PC-3 (cell line): ENCODE data around the gene MRPS18C. TPM values are rescaled to one million over a fixed set of nuclear protein-coding genes. Genes with fewer than 3 reads are reported as not detected.
"Not testable (repeated sequence)": the region's sequence is repeated elsewhere in the genome, so short reads cannot be mapped to it uniquely, and the experiment has no call there.

Experiments used
- ATAC-seq: fragments of 200-7000 bp; cut with Tn5 transposase; 2 replicates; pipeline ENCODE4 v1.9.1; 2020; ENCODE audit warnings: mild to moderate bottlenecking, moderate library complexity
- BruUV-seq: library from RNA; stranded (reverse); fragments of 400-500 nt; replicated peaks from 2 replicates; lab custom pipeline; 2021; lab: Mats Ljungman, UMichigan
- CTCF ChIA-PET: fragments of 300-600 bp; sonication (Branson Sonifier 250); formaldehyde crosslinking; loops from one replicate; lab custom pipeline; 2022; ENCODE audit warnings: antibody characterized with exemption; lab: Charles Lee
- POLR2A ChIA-PET: fragments of 300-600 bp; sonication (Branson Sonifier 250); formaldehyde crosslinking; loops from one replicate; lab custom pipeline; 2022; ENCODE audit warnings: antibody characterized with exemption; ENCODE audit not compliant: unreplicated experiment; lab: Charles Lee
- DNase-seq: peaks from one replicate; pipeline ENCODE4 v3.0.0-alpha.2; 2015
- H2AFZ ChIP-seq: fragments of 300-600 bp; sonication (generic); 2 replicates; pipeline ENCODE4 v1.6.0; 2016; ENCODE audit warnings: antibody characterized with exemption, low read length
- H3F3A ChIP-seq: fragments of 300-600 bp; sonication (generic); one replicate; pipeline ENCODE4 v1.6.0; 2017; ENCODE audit warnings: antibody characterized with exemption, low read length, control low read depth, mild to moderate bottlenecking; ENCODE audit not compliant: unreplicated experiment
- H3K27ac ChIP-seq: fragments of 300-600 bp; sonication (generic); 2 replicates; pipeline ENCODE4 v1.5.1; 2016; ENCODE audit warnings: mild to moderate bottlenecking, low read length
- H3K27me3 ChIP-seq: fragments of 300-600 bp; sonication (generic); 2 replicates; pipeline ENCODE4 v1.6.1; 2016; ENCODE audit warnings: low read length, mixed read lengths
- H3K36me3 ChIP-seq: fragments of 300-600 bp; sonication (generic); 2 replicates; pipeline ENCODE4 v1.6.1; 2016; ENCODE audit warnings: low read depth, mixed run types, low read length, mixed read lengths
- H3K4me1 ChIP-seq: fragments of 300-600 bp; sonication (generic); 2 replicates; pipeline ENCODE4 v1.5.1; 2016; ENCODE audit warnings: low read length; ENCODE audit not compliant: insufficient read depth
- H3K4me2 ChIP-seq: fragments of 300-600 bp; sonication (generic); 2 replicates; pipeline ENCODE4 v1.6.0; 2016; ENCODE audit warnings: low read length
- H3K4me3 ChIP-seq: fragments of 300-600 bp; sonication (generic); 2 replicates; pipeline ENCODE4 v1.5.1; 2016; ENCODE audit warnings: mild to moderate bottlenecking, low read length, mixed read lengths
- H3K79me2 ChIP-seq: fragments of 300-600 bp; sonication (generic); 2 replicates; pipeline ENCODE4 v1.6.1; 2017; ENCODE audit warnings: low read length, mixed read lengths
- H3K9ac ChIP-seq: fragments of 300-600 bp; sonication (generic); 2 replicates; pipeline ENCODE4 v1.6.0; 2016; ENCODE audit warnings: mild to moderate bottlenecking, low read length
- H3K9me2 ChIP-seq: fragments of 300-600 bp; sonication (generic); replicated peaks from 2 replicates; pipeline ENCODE4 v1.6.1; 2016; ENCODE audit warnings: mixed run types, low read length, mixed read lengths
- H3K9me3 ChIP-seq: fragments of 300-600 bp; sonication (generic); 2 replicates; pipeline ENCODE4 v1.6.1; 2016; ENCODE audit warnings: low read length, mixed read lengths
- H4K20me1 ChIP-seq: fragments of 300-600 bp; sonication (generic); 2 replicates; pipeline ENCODE4 v1.6.1; 2016; ENCODE audit warnings: low read length, mixed read lengths
- EZH2 ChIP-seq: fragments of 300-600 bp; sonication (generic); IDR thresholded peaks from one replicate; pipeline ENCODE4 v1.6.1; 2017; ENCODE audit warnings: antibody characterized with exemption, mild to moderate bottlenecking, low read length; ENCODE audit not compliant: unreplicated experiment
- EZH2phosphoT487 ChIP-seq: fragments of 300-600 bp; sonication (generic); IDR thresholded peaks from 2 replicates; pipeline ENCODE4 v1.6.1; 2018; ENCODE audit warnings: mild to moderate bottlenecking, antibody characterized with exemption, low read length, borderline replicate concordance
- intact Hi-C: fragments of 100-400 bp; cut with micrococcal nuclease; formaldehyde crosslinking; loops from 2 replicates; pipeline ENCODE4 v1.9.0; 2023
- total RNA-seq: library from RNA; depleted of rRNA; stranded (reverse); fragments of >200 nt; gene quantifications from 2 replicates; pipeline ENCODE4 v1.2.3, GENCODE V29; 2014
- TF ChIP-seq, protein P1 (sequence below): fragments of 300-600 bp; sonication (generic); conservative IDR thresholded peaks from 2 replicates; pipeline ENCODE4 v1.5.1; 2017; ENCODE audit warnings: antibody characterized with exemption, low read depth, mild to moderate bottlenecking, low read length

MRPS18C gene
- total RNA-seq, 1 experiment from 2014 or later: 57.6 TPM

DNA sequence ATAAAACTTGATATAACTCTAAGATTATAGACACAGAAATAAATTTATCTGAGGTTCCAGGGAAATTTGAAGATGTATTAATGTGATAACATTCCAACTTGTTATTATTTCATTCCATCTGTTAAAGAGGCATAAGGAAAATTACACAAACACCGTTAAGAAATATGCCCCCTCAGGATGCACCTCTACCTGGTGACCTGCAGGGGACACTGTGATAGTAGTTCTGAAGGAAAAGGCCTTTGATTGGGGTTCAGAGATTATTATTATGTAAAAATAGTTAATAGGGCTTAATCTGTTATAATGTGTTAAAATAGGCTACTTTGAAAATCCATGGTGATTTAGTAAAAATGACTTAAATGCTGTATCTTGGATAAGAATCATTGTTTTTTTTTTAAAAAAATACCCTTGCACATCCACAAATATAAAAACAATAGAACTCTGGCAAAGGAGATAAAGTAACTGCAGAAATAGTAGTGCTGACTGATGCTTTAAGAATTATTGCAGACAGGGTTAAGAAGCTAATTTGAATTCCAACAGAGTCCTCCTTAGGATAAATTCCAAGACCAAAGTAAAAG lies 35.1 kb downstream of the MRPS18C start:
- POLR2A ChIA-PET: no interaction called here
- Histone ChIP-seq H3K27ac (no peak overlapping the region), H3K4me2 (no peak overlapping the region), H2AFZ (no peak overlapping the region), H3K36me3 (no peaks in the 10 kb centered on the region), H4K20me1 (no peaks in the 10 kb centered on the region), H3K79me2 (no peaks in the 10 kb centered on the region), H3K9ac (no peak overlapping the region), H3K4me3 (no peak overlapping the region), H3F3A (no peaks in the 10 kb centered on the region), H3K9me3 (no peaks in the 10 kb centered on the region), H3K4me1 (peaks cover 12% of the 10 kb centered on the region), H3K27me3 (no peaks in the 10 kb centered on the region), H3K9me2 (no peaks in the 10 kb centered on the region)
- intact Hi-C loops: loop anchor here (1.0 kb wide), 1 partner anchor 149 kb away; no protein-coding TSS in a partner anchor
- no TSS peak for BruUV-seq
- peak; percentile 50 for DNase-seq
- ATAC-seq: no peak; the same call in 1 of the 2 replicates
- CTCF ChIA-PET: no interaction called here
- TF ChIP-seq, protein P1, sequence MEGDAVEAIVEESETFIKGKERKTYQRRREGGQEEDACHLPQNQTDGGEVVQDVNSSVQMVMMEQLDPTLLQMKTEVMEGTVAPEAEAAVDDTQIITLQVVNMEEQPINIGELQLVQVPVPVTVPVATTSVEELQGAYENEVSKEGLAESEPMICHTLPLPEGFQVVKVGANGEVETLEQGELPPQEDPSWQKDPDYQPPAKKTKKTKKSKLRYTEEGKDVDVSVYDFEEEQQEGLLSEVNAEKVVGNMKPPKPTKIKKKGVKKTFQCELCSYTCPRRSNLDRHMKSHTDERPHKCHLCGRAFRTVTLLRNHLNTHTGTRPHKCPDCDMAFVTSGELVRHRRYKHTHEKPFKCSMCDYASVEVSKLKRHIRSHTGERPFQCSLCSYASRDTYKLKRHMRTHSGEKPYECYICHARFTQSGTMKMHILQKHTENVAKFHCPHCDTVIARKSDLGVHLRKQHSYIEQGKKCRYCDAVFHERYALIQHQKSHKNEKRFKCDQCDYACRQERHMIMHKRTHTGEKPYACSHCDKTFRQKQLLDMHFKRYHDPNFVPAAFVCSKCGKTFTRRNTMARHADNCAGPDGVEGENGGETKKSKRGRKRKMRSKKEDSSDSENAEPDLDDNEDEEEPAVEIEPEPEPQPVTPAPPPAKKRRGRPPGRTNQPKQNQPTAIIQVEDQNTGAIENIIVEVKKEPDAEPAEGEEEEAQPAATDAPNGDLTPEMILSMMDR: peak; percentile 83
- no peak for TF ChIP-seq EZH2

DNA sequence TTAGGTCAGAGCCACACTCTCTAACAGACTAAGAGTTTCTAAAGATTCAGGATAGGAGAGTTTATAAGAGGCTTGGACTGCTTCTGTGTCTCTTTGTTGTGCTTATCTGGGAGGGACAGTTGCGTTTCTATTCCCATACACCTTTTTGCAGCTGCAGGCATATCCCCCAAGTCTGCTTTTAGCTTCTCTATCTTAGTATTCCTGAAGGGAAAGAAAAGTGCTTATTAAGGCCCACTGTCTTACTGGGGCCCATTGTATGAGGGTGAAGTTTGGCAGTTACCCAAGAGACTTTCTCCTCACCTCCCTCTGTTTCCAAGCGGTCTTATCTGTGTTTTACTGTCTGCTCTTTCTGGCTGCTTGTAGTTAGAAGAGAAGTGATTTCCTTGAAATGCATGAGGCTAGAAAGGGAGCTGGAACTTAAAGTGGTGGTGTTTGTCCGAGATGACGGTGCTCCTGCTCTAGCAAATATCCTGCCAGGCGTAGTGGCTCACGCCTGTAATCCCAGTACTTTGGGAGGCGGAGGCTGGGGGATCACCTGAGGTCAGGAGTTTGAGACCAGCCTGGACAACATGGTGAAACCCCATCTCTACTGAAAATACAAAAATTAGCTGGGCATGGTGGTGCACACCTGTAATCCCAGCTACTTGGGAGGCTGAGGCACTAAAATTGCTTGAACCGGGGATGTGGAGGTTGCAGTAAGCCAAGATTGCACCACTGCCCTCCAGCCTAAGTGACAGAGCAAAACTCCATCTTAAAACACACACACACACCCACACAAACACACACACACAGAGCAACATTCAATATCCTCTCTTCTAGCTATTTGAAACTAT lies 40.4 kb downstream of the MRPS18C start:
- H3K9ac ChIP-seq, H2AFZ ChIP-seq, intact Hi-C loops, BruUV-seq, H3K36me3 ChIP-seq, H3K9me3 ChIP-seq, H3K9me2 ChIP-seq, H3K4me2 ChIP-seq, H3F3A ChIP-seq, H3K27ac ChIP-seq, ATAC-seq, H3K27me3 ChIP-seq, H3K4me1 ChIP-seq, CTCF ChIA-PET, H4K20me1 ChIP-seq, H3K79me2 ChIP-seq, H3K4me3 ChIP-seq, POLR2A ChIA-PET, DNase-seq: not testable (repeated sequence)

DNA sequence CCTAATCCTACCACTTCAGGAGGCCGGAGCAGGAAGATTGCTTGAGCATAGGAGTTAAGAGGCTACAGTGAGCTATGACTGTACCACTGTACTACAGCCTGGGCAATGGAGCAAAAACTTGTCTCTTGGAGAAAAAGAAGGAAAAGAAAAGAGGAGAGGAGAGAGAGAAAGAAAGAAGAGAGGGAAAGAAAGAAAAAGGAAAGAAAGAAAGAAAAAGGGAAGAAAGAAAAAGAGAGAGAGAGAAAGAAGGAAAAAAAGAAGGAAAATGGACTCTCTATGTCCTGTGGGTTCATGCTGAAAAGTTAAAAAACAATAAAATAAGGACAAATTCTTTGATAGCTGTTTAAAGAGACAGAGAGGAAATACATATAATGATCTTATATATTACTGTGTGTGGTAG lies 42.3 kb downstream of the MRPS18C start:
- no peaks in the 10 kb centered on the region for H3K4me1 ChIP-seq
- no peak for TF ChIP-seq EZH2
- TF ChIP-seq EZH2phosphoT487: no peak
- TF ChIP-seq, protein P1: no peak
- H3K4me3 ChIP-seq: no peak overlapping the region
- no peaks in the 10 kb centered on the region for H3K36me3 ChIP-seq
- no peaks in the 10 kb centered on the region for H3K79me2 ChIP-seq
- H3K9me2 ChIP-seq: no peaks in the 10 kb centered on the region
- no TSS peak for BruUV-seq
- H3K27me3 ChIP-seq: no peaks in the 10 kb centered on the region
- H3K9ac ChIP-seq: no peak overlapping the region
- no peak overlapping the region for H3K4me2 ChIP-seq
- H2AFZ ChIP-seq: no peak overlapping the region
- POLR2A ChIA-PET: no interaction called here
- H3K9me3 ChIP-seq: no peaks in the 10 kb centered on the region
- no peaks in the 10 kb centered on the region for H3F3A ChIP-seq
- no peaks in the 10 kb centered on the region for H4K20me1 ChIP-seq
- DNase-seq (no peak), ATAC-seq (no peak)
- intact Hi-C loops: no loop called here
- CTCF ChIA-PET: no interaction called here
- no peak overlapping the region for H3K27ac ChIP-seq

DNA sequence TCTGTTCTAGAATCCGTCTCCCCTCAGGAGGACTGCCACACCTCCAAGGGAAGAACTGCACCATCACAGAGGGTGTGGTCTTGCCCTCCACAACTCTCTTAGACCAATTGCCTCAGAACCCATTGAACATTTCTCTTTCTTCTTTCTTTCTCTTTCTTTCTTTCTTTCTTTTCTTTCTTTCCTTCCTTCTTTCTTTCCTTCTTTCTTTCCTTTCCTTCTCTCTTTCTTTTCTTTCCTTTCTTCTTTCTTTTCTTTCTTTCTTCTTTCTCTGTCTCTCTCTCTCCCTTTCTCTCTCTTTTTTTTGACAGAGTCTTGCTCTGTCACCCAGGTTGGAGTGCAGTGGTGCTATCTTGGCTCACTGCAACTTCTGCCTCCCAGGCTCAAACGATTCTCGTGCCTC lies 45.8 kb downstream of the MRPS18C start:
- H4K20me1 ChIP-seq, H3K9me3 ChIP-seq, POLR2A ChIA-PET, CTCF ChIA-PET, H3K36me3 ChIP-seq, H3K9ac ChIP-seq, H3K4me3 ChIP-seq, H3K27ac ChIP-seq, BruUV-seq, H3K4me1 ChIP-seq, H3K79me2 ChIP-seq, intact Hi-C loops, ATAC-seq, H3K27me3 ChIP-seq, H2AFZ ChIP-seq, H3F3A ChIP-seq, H3K4me2 ChIP-seq, H3K9me2 ChIP-seq, DNase-seq: not testable (repeated sequence)
